Measurements from ENCODE around the gene TSPAN15. TPM values are rescaled to one million over a fixed set of nuclear protein-coding genes. Genes with fewer than 3 reads are reported as not detected.

Gene TSPAN15
- total and polyA plus RNA-seq, 2 experiments from 2014 or later: 6.6 to 10.1 TPM

DNA sequence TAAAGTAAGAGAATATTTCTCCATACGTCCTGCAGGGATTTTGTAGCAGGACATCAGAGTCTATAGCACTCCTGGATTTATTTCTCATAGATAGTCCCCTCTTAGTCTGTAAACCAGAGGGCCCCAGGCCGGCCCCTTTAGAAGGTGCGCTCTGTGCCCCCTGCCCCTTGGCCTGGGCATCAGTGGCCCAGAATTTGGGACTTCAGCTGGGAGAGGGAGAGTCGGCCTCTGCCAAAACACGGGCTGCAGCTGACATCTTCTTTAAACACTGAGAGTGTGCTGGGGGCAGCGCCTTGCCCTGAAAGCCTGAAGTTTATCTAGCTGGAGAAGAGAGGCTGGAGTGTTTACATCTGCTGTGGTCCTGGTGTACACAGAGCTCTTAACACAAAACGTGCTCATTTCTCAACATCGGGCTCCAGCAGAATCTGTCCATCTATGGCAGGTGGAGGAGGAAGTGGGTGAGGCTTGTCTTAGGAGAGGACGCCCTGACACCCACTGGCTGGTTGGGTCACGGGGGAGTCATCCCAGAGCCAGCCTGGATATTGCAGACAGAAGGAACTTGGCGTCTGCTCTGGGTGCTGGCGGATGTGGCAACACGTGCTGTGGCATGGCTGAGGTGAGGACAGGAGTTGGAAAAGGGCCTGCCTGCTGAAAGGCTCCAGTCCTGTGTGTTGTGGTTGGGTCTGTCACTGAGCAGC is 29.5 kb upstream of the TSPAN15 start (continued):
- TF ChIP-seq, protein P1, sequence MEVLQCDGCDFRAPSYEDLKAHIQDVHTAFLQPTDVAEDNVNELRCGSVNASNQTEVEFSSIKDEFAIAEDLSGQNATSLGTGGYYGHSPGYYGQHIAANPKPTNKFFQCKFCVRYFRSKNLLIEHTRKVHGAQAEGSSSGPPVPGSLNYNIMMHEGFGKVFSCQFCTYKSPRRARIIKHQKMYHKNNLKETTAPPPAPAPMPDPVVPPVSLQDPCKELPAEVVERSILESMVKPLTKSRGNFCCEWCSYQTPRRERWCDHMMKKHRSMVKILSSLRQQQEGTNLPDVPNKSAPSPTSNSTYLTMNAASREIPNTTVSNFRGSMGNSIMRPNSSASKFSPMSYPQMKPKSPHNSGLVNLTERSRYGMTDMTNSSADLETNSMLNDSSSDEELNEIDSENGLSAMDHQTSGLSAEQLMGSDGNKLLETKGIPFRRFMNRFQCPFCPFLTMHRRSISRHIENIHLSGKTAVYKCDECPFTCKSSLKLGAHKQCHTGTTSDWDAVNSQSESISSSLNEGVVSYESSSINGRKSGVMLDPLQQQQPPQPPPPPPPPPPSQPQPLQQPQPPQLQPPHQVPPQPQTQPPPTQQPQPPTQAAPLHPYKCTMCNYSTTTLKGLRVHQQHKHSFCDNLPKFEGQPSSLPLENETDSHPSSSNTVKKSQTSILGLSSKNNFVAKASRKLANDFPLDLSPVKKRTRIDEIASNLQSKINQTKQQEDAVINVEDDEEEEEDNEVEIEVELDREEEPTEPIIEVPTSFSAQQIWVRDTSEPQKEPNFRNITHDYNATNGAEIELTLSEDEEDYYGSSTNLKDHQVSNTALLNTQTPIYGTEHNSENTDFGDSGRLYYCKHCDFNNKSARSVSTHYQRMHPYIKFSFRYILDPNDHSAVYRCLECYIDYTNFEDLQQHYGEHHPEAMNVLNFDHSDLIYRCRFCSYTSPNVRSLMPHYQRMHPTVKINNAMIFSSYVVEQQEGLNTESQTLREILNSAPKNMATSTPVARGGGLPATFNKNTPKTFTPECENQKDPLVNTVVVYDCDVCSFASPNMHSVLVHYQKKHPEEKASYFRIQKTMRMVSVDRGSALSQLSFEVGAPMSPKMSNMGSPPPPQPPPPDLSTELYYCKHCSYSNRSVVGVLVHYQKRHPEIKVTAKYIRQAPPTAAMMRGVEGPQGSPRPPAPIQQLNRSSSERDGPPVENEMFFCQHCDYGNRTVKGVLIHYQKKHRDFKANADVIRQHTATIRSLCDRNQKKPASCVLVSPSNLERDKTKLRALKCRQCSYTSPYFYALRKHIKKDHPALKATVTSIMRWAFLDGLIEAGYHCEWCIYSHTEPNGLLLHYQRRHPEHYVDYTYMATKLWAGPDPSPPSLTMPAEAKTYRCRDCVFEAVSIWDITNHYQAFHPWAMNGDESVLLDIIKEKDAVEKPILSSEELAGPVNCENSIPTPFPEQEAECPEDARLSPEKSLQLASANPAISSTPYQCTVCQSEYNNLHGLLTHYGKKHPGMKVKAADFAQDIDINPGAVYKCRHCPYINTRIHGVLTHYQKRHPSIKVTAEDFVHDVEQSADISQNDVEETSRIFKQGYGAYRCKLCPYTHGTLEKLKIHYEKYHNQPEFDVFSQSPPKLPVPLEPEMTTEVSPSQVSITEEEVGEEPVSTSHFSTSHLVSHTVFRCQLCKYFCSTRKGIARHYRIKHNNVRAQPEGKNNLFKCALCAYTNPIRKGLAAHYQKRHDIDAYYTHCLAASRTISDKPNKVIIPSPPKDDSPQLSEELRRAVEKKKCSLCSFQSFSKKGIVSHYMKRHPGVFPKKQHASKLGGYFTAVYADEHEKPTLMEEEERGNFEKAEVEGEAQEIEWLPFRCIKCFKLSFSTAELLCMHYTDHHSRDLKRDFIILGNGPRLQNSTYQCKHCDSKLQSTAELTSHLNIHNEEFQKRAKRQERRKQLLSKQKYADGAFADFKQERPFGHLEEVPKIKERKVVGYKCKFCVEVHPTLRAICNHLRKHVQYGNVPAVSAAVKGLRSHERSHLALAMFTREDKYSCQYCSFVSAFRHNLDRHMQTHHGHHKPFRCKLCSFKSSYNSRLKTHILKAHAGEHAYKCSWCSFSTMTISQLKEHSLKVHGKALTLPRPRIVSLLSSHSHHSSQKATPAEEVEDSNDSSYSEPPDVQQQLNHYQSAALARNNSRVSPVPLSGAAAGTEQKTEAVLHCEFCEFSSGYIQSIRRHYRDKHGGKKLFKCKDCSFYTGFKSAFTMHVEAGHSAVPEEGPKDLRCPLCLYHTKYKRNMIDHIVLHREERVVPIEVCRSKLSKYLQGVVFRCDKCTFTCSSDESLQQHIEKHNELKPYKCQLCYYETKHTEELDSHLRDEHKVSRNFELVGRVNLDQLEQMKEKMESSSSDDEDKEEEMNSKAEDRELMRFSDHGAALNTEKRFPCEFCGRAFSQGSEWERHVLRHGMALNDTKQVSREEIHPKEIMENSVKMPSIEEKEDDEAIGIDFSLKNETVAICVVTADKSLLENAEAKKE (CRISPR knock-in tag; IDR thresholded peaks at IDR 0.05): no peak

DNA sequence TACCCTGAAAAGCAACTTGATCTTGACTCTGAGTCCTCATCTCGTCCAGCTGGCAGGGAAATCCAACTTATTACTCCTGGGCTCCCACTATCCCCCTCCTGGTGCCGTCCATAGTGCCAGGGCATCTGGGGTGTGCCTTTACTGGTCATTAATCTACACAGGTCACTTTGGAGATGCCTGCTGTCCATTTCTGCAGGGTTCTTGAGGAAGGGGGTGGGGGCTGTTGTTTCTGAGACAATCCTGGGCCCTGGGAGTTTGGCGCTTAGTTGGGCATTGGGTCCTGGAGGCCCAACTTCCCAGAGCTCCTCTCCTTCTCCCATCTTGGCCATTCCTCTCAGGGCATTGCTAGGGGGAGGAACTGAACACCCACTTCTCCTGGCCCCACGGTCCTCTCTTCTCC is 28.6 kb upstream of the TSPAN15 start:
- Histone ChIP-seq H4K20me1 (replicated peaks; ENCODE audit: insufficient read depth) (no peaks in the 10 kb centered on the region), H2AFZ (no peak overlapping the region), H3K79me2 (replicated peaks; ENCODE audit: insufficient read depth) (no peaks in the 10 kb centered on the region), H3K4me3 (no peak overlapping the region), H3K27ac (ENCODE audit: low read depth) (no peak overlapping the region), H3K9me2 (ENCODE audit: insufficient read depth) (peaks cover 11% of the 10 kb centered on the region; the same call in 1 of the 2 replicates), H3F3A (replicated peaks; ENCODE audit: low read depth) (no peaks in the 10 kb centered on the region), H3K4me2 (no peak overlapping the region), H3K4me1 (ENCODE audit: insufficient read depth) (no peaks in the 10 kb centered on the region), H3K36me3 (ENCODE audit: insufficient read depth) (no peaks in the 10 kb centered on the region), H3K27me3 (ENCODE audit: insufficient read depth) (no peaks in the 10 kb centered on the region)
- no peak overlapping the region for H3K4me3 Mint-ChIP-seq
- H3K4me1 Mint-ChIP-seq: peaks cover 6% of the 10 kb centered on the region
- no peak overlapping the region for H3K27ac Mint-ChIP-seq
- ATAC-seq (no peak), DNase-seq (ENCODE audit: low spot score) (no peak)
- no peaks in the 10 kb centered on the region; the same call in 2 of the 3 replicates for H3K9me3 Mint-ChIP-seq
- H3K36me3 Mint-ChIP-seq (ENCODE audit: low read depth): no peaks in the 10 kb centered on the region
- H3K27me3 Mint-ChIP-seq (ENCODE audit: insufficient read depth, low read depth, poor library complexity): peaks cover 11% of the 10 kb centered on the region
- TF ChIP-seq, protein P1 (CRISPR knock-in tag; IDR thresholded peaks at IDR 0.05): no peak
- no peak for TF ChIP-seq CREB1 (CRISPR knock-in tag; IDR thresholded peaks at IDR 0.05; ENCODE audit: low read depth)
- TF ChIP-seq, protein P2, sequence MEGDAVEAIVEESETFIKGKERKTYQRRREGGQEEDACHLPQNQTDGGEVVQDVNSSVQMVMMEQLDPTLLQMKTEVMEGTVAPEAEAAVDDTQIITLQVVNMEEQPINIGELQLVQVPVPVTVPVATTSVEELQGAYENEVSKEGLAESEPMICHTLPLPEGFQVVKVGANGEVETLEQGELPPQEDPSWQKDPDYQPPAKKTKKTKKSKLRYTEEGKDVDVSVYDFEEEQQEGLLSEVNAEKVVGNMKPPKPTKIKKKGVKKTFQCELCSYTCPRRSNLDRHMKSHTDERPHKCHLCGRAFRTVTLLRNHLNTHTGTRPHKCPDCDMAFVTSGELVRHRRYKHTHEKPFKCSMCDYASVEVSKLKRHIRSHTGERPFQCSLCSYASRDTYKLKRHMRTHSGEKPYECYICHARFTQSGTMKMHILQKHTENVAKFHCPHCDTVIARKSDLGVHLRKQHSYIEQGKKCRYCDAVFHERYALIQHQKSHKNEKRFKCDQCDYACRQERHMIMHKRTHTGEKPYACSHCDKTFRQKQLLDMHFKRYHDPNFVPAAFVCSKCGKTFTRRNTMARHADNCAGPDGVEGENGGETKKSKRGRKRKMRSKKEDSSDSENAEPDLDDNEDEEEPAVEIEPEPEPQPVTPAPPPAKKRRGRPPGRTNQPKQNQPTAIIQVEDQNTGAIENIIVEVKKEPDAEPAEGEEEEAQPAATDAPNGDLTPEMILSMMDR (conservative IDR thresholded peaks at IDR 0.05; ENCODE audit: low read depth in 2 of 2): no peak
- no peak for TF ChIP-seq EZH2 (IDR thresholded peaks at IDR 0.05; ENCODE audit: low read depth, unreplicated experiment)
- TF ChIP-seq ZNF331 (CRISPR knock-in tag; IDR thresholded peaks at IDR 0.05; ENCODE audit: low read depth): no peak

Measured in GM23338 (cell line).